OCI-LY1 (cell line): ENCODE measurements around the gene ERN2.

Experiments used
- EZH2 ChIP-seq: fragments of 200-600 bp; sonication (generic), shearing (Covaris generic); IDR thresholded peaks from 2 replicates; pipeline ENCODE4 v1.8.0; 2017; ENCODE audit warnings: borderline replicate concordance, mixed run types, mild to moderate bottlenecking, antibody characterized with exemption, low read length, moderate library complexity, mixed read lengths
- TF ChIP-seq, protein P1 (sequence below): fragments of 200-600 bp; sonication (generic), shearing (Covaris generic); IDR thresholded peaks from 2 replicates; pipeline ENCODE4 v1.5.1; 2017; ENCODE audit warnings: mild to moderate bottlenecking, antibody characterized with exemption, low read length, moderate library complexity, mixed read lengths

DNA sequence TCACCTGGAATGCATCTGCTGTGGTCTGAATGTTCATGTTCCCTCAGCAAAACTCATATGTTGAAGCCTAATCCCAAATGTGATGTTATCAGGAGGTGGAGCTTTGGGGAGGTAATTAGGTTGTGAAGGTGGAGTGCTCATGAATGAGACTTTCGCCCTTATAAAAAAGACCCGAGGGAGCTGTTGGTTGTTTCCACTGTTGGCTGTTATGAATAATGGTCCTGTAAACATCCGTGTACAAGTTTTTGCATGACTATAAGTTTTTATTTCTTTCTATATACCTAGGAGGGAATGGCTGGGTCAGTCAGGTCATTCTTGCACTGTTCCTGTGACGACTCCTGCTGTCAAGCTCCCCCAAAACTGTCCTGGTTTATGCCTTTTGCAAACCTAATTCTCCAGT is 32.2 kb upstream of the ERN2 start:
- TF ChIP-seq, protein P1, sequence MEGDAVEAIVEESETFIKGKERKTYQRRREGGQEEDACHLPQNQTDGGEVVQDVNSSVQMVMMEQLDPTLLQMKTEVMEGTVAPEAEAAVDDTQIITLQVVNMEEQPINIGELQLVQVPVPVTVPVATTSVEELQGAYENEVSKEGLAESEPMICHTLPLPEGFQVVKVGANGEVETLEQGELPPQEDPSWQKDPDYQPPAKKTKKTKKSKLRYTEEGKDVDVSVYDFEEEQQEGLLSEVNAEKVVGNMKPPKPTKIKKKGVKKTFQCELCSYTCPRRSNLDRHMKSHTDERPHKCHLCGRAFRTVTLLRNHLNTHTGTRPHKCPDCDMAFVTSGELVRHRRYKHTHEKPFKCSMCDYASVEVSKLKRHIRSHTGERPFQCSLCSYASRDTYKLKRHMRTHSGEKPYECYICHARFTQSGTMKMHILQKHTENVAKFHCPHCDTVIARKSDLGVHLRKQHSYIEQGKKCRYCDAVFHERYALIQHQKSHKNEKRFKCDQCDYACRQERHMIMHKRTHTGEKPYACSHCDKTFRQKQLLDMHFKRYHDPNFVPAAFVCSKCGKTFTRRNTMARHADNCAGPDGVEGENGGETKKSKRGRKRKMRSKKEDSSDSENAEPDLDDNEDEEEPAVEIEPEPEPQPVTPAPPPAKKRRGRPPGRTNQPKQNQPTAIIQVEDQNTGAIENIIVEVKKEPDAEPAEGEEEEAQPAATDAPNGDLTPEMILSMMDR: no peak
- TF ChIP-seq EZH2: no peak
